CD4-positive, alpha-beta T cell treated with Interleukin-12 subunit alpha and Interleukin-12 subunit beta, for 1 hour (primary cell): Measurements from ENCODE around the gene RAB40A.

Experiments used
- DNase-seq: peaks from one replicate; pipeline ENCODE4 v3.0.0-alpha.2; 2020

Gene RAB40A, protein sequence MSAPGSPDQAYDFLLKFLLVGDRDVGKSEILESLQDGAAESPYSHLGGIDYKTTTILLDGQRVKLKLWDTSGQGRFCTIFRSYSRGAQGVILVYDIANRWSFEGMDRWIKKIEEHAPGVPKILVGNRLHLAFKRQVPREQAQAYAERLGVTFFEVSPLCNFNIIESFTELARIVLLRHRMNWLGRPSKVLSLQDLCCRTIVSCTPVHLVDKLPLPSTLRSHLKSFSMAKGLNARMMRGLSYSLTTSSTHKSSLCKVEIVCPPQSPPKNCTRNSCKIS

DNA sequence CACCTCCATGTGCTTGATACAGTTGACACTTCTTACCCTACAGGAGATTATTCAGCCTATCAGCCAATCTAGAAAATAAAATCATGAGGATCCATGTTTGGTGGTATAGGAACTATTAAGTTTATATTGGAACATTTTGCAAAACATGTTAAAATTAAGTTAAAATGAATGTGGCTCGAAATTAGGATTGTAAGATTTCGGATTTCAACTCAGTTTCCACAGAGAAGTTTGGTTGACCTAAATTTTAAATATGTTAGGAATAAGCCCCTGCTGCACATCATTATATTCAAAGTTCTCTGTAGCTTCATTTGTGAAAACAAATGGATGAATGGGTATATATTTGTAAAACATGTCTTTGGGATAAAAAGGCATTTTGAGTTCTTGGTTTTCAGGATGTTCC lies at the start of gene RAB40A:
RAB40A (minus strand) TSS at position 101 of the 400 bp plus-strand sequence. CDS start 18,733 bp downstream, outside the sequence.
- no peak for DNase-seq

GRCh38 chrX:103565752-103566151 lies 46.5 kb upstream of the RAB40A start:
- DNase-seq: no peak

DNA sequence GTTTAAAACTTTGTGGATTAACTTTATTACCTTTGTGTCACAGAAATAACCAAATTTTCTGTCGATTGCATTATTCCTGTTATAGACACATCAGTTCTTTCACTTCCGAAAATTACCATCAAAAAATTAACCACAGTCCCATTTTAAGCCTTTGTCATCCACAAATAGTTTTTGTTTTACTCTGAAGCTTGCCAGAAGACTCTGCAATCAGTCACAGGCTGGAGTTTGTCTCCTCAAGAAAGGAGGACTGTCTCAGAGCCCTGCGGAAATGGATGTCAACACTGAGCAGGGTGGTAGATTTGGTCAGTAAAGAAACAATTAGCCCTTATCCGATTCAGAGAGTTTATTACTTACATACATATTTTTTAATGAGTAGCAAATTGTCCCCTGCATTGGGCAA lies 45.9 kb upstream of the RAB40A start:
- DNase-seq: no peak

DNA sequence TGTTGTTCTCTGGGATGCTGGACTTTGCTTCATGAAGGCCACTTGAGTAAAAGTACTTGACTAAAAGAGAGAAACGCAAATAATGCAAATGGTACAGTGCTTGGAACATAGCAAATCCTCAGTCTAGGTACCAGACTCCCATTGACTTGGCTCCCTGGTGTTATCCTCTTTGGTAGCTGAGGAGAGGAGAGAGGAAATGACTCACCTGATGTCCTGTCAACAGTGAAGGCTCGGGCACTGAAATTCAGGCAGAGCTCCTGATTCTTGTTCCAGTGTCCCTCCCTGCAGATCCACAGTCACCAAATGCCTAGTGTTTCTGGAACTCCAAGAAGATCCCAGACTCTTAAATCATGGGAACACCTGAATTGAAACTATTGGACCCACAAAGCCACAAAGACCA lies 43.5 kb upstream of the RAB40A start:
- no peak for DNase-seq

DNA sequence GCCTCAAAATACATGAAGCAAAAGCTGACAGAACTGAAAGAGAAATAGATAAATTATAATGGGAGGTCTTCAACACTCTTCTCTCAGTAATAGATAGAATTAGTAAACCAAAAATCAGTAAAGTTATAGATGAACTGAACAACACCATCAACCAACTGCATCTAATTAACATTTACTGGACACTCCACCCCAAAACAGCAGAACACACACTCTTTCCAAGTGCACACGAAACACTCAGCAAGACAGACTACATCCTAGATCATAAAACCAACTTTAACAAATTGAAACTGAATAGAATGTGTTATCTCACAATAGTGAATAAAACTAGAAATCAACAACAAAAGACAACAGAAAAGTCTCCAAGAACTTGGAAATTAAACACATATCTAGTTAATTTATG lies 41.0 kb upstream of the RAB40A start:
- no peak for DNase-seq

DNA sequence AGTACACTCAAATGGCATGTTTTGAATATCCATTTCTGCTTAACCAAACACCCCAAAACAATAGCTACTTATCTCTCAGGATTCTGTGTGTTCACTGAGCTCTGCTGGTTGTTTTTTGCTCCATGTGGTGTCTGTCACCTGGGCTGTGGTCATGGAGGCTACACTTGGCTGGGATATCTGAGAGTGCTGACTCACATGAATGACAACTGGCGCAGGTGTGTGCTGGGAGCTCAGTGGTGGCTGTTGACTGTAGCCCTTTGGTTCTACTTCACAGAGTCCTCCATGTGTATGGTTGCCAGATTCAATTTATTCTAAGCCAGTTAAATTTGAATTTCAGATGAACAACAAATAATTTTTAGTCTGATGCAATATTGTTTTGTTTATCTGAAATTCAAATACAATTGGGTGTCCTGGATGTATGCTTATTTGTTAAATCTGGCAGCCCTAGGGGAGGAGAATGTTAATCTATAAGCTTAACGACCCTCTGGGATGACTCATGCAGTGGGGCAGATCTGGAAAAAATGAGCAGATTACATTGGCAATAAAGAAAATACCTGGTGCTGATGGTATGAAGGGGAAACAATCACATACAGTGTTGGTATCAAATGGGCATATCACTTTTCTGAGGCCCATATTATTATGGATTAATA lies 37.8 kb upstream of the RAB40A start:
- DNase-seq: no peak

DNA sequence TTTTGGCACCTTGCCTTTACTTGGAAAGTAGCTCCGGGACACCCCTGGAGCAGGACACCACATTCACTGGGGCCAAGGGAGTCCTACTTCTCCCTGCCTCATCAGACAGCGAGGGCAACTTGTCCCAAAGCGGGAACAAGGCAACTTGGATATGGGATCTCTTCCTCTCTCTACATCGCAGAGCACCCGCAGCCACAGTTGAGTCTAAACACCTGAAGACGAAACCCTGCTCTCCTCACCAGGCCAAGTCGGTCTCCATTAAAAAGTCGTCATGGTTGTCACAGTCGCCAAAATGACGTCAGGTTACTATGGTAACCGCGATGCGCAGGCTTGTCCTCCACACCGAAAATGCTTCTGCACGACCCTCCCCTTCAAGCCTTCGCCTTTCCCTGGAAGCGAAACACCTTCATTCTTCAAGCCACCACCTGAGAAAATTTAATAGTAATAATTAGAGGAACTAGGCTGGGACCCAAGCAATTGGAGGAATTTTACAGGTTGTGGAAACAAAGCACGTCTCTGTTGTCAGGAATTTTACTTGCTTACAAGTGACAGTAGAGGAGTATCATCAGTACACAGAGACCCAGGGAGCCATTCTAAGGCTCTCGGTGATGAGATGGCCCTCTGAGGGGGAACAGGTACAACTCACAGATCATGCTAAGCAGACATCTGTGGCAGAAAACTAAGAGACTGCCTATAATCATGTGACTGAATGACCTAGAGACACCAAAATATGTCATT lies 35.6 kb upstream of the RAB40A start:
- DNase-seq: peak; percentile 73

GRCh38 chrX:103552236-103552635 lies 32.9 kb upstream of the RAB40A start:
- DNase-seq: no peak

DNA sequence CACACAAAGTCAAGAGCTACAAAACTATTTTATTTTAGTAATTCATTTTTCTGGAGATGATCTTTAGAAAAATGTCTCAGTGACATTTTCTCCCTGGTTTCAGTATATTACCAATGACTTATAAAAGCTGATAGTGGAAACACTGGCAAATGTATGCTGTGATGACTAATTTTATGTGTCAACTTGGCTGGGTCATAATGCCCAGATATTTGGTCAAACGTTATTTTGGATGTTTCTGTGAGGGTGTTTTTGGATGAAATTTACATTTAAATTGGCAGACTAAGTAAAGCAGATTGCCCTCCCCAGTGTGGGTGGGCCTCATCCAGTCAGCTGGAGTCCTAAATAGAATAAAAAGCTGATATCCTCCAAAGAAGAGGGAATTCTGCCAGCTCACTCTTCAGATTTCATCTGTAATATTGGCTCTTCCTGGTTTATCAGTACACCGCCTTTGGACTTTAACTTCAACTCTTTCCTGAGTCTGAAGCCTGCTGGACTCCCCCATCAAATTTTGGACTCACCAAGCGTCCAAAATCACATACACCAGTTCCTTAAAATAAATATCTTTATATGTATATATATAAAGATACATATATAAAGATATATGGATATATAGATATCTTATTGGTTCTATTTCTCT lies 31.2 kb upstream of the RAB40A start:
- no peak for DNase-seq

GRCh38 chrX:103549916-103550315 lies 30.6 kb upstream of the RAB40A start:
- no peak for DNase-seq

- DNase-seq: no peak
Observed at GRCh38 chrX:103540145-103540544, 20.9 kb upstream of the RAB40A start.

DNA sequence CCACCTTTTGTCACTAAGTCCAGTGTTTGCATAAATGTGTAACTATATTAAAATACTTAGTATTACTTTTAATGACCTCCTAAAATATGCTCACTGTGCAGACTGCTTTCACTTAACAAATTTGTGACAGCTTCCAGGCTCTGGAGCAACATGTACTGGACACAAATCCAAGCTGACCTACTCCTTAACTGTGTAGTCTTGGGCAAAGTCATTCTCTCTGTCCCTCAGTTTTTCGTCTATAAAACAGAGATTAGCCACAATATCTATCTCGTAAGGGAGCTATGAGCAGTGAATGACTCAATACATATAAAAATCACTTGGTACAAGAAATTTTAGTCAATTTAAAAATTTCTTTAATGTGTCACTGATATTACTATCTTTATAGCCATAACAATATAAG lies 20.4 kb upstream of the RAB40A start:
- DNase-seq: no peak

- no peak for DNase-seq
Observed at GRCh38 chrX:103538728-103539127, 19.4 kb upstream of the RAB40A start.

DNA sequence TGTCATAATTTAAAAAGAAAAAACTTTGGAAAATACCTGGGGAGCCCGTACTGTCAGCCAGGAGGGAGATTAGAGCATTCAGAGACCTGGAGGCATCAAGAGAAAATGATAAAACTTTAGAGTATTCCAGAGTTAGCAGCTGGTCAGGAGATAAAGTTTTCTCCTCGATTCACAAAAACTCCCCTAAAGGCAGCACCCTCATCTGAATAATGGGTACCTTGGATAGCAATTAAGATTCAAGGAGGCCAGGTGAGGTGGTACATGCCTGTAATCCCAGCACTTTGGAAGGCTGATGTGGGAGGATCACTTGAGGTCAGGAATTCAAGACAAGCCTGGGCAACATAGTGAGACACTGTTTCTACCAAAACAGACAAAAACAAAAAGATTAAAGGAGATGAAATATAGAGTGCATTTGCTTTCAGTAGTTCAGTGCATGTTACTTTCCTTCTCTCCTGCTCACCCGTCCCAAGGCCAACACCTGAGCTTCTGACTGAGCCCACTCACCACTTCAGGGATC lies 18.6 kb upstream of the RAB40A start:
- DNase-seq: no peak

- no peak for DNase-seq
Observed at GRCh38 chrX:103536732-103537131, 17.4 kb upstream of the RAB40A start.

DNA sequence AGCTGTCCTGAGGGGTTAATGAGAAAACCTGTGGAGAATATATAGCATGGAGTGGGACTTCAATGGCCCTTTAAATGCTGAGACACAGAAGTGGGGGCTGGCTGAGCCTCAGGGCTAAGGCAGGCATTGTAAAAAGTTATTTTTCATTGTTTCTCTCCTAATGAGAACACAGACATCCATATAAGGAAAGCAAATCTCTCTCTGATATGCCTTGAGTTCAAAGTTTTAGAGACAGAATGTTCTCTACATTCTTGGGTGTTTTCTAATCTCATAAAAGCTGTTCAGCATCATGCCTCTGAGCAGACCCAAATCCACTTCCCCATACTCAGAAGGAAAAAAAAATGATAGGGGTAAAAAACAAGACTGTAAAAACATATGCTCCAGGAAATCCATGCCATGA lies 16.8 kb upstream of the RAB40A start:
- DNase-seq: no peak

DNA sequence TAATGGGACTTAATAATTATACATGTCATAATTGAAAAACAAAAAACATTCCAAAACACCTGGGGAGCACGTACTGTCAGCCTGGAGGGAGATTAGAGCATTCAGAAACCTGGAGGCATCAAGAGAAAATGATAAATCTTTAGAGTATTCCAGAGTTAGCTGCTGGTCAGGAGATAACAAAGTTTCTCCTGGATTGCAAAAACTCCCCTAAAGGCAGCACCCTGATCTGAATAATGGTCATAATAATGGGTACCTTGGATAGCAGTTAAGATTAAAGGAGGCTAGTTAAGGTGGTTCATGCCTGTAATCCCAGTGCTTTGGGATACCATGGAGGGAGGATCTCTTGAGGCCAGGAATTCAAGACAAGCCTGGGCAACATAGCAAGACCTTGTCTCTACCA lies 15.9 kb upstream of the RAB40A start:
- no peak for DNase-seq

DNA sequence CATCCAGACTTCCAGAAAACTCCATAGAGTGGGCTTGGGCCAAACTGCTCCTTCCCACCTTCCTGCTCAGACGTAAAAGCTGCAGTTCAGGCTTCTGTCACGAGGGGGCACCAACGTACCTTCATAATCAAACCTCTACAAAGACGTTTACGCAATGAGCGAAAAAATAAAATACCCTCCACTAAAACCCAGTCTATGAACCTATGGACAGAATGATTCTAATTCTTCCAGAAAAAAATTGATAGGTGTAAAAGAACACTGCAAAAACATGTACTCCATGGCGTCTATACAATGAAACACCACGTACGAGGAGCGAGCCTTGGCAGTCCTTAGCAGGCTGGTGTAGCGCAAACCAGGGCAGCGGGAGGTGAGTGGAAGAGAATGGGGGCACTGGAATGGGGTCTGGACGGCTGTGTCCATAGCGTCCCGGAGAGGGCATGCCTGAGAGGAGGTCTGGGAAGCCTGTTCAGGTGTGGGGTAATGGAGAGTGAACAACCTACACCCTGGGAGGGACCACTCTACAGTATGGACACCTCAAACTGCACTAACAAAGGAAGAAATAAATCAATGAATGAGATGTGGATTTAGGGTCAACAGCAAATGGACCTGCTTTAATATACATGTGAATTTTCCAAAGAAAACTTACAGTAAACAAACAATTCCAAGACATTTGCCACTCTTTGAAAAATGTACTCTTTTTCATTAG lies 14.4 kb upstream of the RAB40A start:
- DNase-seq: peak; percentile 63

GRCh38 chrX:103531002-103531401 lies 11.7 kb upstream of the RAB40A start:
- DNase-seq: no peak

DNA sequence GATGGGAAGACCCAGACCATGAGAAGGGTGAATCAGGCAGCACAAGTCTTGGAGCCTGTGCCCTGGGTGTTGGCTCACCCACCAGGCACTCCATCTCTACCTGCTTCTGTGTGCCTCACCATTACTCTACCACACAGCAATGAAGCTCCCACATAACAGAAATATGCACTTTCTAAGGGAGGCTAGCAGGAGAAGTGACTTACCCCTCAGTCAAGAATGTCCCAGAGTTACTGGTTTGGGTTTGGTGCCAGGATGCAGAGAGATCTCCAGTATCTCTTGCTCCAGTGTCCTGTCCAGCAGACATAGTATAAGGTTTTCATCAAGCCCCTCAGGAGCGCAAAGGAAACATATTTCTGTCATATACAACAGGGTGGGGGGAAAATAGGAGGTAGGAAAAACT lies 11.3 kb upstream of the RAB40A start:
- no peak for DNase-seq

DNA sequence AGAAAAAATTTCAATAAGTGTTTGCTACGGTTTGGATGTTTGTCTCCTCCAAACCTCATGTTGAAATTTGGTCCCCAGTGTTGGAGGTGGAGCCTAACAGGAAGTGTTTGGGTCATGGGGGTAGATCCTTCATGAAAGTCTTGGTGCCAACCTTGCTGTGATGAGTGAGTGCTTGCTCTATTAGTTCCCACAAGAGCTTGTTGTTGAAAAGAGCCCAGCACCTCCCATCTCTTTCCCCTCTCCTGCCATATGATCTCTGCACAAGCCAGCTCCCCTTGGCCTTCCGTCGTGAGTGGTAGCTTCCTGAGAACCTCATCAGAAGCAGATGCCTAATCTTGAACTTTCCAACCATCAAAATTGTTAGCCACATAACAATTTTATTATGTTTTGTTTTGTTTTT lies 10.3 kb upstream of the RAB40A start:
- DNase-seq: no peak

GRCh38 chrX:103524747-103525146 lies 5.5 kb upstream of the RAB40A start:
- no peak for DNase-seq

- no peak for DNase-seq
Observed at GRCh38 chrX:103523605-103524004, 4.3 kb upstream of the RAB40A start.
